ENCODE data around the gene TUBGCP6.

DNA sequence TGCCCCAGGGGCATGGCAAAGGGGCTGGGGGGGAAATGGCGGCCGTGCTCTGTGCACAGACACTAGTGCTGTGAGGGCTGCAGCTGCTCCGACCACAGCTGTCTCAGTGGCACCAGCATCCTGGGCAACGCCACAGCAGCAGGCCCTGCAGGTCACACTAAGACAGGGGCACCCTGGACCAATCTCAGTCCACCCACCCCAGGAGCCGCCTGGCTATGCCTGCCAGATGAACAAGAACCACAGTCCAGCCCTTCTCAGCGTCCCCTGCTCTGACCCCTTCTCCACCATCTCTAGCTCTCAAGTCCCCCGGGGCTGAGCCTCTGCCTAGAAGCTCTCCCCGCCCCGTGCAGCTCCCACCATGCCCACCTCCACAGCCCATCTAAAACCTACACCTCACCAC lies 16.5 kb downstream of the TUBGCP6 start:
- TF ChIP-seq CTCF (IDR thresholded peaks at IDR 0.05) (no peak), EZH2 (IDR thresholded peaks at IDR 0.05; ENCODE audit: borderline replicate concordance, insufficient read depth, low read depth, low read length, poor library complexity, severe bottlenecking) (no peak)

Data from B cell (primary cell).